Stimulated activated CD4-positive, alpha-beta T cell treated with anti-CD3 and anti-CD28 coated beads, Interleukin-2, amount 100 ng/mL, for 48 hours (primary cell): ENCODE measurements around the gene RGS2.
A peak's percentile ranks its signal among the peaks of the same experiment; 100 is the strongest.

Experiments used
- DNase-seq, 2 donors: peaks; one replicate each; pipeline ENCODE4 v3.0.0-alpha.2; 2020

Gene RGS2

DNA sequence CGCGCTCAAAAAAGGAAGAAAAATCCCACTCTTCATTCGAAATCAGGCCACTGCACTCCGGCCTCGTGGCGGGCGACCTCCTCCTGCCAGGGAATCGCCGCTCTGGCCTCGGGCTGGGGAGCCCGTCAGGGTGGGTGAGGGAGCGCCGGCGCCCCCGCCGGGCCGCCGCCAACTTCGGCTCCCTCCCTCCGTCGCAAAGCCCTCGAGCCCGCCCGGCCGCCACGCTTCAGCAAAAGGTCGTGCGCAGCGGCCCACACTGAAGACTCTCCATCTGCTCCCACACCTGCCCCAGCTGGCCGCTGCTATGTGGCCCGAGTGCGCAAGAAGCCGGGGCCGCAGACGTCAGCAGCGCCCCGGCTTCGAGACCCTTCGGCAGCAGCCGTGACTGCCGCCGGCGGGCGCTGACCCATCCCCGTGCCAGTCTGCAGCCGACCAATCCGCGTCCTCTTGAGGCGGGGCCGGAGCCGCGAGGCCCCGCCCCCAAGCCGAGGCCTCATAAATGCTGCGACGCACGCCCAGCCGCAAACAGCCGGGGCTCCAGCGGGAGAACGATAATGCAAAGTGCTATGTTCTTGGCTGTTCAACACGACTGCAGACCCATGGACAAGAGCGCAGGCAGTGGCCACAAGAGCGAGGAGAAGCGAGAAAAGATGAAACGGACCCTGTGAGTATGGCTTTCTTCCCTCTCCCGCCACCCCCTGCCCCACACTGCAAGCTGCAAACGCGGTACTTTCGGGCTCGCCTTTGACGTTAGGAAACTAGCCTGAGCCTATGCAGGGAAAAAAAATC lies at the start of gene RGS2:
TSS of gene RGS2 (plus strand) at position 522 of the 789 bp plus-strand sequence. CDS start at position 555, 33 bp downstream.
- peak; percentile 80 to 83 for DNase-seq

- no peak for DNase-seq
Observed at GRCh38 chr1:192759104-192759503, 49.7 kb upstream of the RGS2 start.

- DNase-seq, result no peak
Observed at GRCh38 chr1:192762265-192762664, 46.6 kb upstream of the RGS2 start.

DNA sequence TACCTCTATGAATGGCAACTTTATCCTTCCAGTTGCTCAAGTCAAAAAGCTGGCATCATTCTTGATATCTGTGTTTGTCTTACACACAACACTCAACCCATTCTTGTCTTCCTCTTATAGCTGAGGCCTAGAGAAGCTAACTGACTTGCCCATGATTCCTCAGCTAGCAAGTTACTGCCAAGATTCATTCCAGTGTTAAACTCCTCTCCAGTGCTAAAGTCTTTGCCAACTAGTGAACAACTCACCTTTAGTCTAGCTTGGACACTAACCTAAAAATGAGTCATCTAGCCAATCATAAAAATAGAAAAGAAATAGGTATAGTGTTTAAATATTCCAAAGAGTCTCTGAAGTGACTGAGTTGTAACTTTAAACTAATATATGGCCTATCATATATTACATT lies 45.6 kb upstream of the RGS2 start:
- DNase-seq, result no peak

GRCh38 chr1:192763756-192764155 lies 45.1 kb upstream of the RGS2 start:
- no peak for DNase-seq

DNA sequence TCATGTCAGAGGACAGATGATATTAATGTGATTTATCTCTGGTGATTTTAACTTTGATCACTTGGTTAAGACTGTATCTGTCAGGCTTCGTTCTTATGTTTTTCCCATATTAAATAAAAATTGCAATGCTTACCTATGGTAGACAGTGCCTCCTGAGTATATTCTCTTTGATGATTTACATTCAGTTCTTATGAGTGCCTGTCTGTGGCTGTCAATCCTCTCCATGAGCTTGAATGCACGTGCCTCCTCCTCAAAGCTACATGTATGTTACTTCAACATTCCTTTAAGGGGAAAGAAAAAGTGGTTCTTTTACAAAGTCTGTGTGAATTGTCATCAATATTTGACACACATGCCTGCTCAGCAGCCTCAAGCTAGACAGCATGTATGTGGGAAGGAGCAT lies 44.2 kb upstream of the RGS2 start:
- DNase-seq, result no peak

DNA sequence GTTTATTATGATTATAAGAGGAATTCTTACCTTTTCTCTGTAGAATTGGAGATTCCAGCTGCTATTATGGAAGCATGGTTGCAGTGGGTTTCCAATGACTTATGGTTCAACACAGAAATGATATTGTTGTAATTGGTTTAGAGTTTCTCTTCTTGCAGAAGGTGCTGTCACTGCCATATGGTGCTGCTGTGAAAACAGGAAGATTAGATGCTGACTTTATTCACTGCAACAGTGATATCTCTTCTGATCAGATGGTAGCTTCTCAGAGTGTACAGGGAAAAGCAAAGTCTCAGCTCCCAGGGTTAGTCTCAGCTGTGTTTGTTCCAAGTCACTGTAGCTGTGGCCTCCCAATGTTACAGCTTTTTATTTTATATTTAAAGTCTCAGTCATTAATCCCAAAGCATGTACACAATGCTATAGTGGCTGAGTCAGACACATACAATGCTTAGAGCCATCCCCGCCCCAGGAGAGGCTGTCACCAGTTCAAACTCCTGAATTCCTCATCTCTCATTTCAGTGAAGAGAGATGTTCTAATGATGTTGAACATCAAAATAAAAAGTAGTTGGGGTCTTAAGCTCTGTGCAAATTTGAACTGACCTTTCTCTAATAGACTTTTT lies 42.7 kb upstream of the RGS2 start:
- DNase-seq, result no peak

GRCh38 chr1:192766876-192767275 lies 42.0 kb upstream of the RGS2 start:
- no peak for DNase-seq

DNA sequence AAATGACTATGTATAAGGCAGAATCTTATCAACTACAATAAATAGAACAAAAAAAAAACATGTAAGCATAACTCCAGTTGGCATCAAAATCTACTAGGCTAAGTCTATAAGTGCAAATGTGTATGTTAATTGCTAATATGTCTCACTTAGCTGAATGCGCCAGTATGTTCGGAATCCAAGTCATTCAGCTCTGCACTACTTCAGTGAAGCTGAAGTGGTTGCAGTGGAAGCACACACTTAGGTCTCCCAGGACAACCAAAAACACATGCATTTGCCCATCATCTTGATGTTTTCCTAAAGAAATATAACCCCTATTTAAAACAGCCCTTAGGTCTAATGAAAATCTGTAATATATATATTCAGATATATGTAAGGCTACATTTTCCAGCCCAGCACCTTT lies 41.0 kb upstream of the RGS2 start:
- DNase-seq, result no peak

DNA sequence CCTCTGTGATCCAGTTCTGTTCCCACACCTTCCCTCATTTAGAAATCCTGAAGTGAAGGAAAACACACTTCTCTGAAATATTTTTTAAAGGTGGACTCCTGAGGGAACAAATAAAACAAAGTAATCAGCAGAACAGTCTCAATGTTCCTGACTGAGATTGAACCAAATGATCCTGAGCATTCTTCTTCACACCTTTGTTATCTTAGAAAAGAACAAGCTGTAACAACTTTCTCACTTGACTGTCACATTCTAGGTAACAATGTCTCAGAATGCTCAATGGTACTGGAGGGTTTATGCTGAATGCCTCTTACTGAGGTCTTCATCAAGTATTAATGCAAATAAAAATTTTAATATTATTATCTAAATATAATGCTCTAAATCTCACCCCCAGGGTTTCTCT lies 40.4 kb upstream of the RGS2 start:
- no peak for DNase-seq

DNA sequence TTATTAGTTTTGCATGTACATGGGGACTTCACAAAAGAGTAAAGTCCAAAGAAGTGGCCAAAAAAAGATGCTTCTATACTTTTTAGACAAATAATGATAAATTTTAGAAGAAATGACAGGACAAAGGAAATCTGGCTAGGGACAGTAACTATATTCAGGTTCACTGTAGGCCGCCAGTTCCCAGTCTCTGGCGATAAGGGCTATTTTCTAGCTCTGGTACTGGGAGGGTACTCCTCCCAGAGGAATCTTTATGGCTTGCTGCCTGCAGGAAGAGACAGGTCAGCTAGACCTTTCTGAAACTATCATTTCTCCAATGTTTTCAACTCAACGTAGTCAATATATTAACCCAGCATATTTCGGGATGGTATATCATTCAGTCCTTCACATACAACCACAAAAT lies 37.5 kb upstream of the RGS2 start:
- no peak for DNase-seq

GRCh38 chr1:192775631-192776030 lies 33.2 kb upstream of the RGS2 start:
- DNase-seq, result no peak

- DNase-seq, result no peak
Observed at GRCh38 chr1:192776206-192776605, 32.6 kb upstream of the RGS2 start.

DNA sequence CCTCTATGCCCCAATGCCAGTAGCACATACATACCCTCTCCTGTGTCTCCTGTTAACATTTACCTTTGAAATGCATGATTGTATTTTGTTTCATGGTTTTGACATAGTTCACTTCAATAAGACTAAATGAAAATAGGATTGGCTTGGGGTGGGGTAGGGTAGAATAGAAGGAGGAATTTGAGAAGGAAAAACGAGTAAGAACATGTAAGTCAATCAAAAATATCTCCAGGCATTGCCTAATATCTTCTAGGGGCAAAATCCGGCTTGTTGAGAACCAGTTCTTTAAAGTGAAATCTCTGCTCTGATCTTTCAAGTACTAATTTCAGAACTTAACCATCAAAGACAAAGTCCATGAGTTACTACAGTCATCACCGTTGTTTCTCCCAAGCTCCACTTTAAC lies 31.8 kb upstream of the RGS2 start:
- no peak for DNase-seq

DNA sequence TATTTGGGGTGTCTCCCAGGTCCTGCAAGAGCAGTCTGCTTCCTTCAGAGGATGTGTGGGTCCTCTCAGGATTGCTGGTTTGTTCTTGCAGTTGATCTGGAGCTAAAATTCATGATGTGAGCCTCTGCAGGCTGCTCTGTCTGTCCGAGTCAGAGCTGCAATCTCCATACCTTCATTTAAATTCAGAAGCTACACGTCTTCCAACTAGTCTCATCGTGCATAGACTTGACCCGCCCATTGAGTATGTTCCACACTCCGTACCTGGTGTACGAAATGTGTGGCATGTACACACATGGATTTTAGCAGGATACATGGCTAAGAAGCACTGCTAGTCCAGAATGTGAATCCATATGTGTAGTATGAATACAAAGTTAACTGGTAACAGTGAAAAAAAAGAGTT lies 25.0 kb upstream of the RGS2 start:
- DNase-seq, result no peak

- DNase-seq, result no peak
Observed at GRCh38 chr1:192784397-192784796, 24.4 kb upstream of the RGS2 start.

DNA sequence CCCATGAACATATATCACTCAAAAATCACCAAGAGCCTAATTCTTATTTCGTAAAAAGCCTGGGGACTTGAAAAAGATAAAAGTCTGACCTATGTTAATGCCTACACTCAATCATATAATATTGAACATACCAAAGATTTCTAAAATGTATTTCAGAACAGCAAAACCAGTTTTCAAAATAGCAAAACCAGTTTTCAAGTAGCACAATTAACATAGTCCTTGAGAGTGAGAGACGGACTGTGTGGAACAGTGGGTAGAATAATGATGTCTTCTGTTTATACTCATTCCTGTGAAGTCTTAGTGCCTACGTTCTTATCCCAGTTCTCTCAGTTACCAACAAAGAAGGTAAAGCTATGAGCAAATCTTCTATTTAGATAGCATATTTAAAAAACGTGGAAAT lies 22.3 kb upstream of the RGS2 start:
- DNase-seq, result no peak

GRCh38 chr1:192787914-192788585 lies 20.8 kb upstream of the RGS2 start:
- DNase-seq, result no peak

GRCh38 chr1:192789871-192790270 lies 19.0 kb upstream of the RGS2 start:
- no peak for DNase-seq

DNA sequence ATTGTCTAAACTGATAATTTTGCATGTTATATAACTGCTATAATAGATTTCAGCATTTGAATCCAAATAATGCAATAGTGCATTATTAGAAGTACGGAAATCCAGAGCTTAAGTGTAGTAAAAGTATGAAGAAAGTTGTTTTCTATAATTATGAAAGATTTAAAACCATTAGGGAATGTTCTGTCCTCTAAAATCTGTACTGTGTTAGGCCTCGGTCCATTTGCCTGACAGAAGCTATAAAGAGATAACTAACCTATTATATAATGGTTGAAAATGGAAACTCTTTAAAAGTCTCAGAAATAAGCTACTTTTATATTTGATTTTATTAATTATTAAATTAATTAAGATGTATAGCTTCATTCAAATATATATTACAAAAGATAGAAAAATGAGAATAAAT lies 16.2 kb upstream of the RGS2 start:
- no peak for DNase-seq

- DNase-seq, result no peak
Observed at GRCh38 chr1:192793983-192794767, 14.7 kb upstream of the RGS2 start.

DNA sequence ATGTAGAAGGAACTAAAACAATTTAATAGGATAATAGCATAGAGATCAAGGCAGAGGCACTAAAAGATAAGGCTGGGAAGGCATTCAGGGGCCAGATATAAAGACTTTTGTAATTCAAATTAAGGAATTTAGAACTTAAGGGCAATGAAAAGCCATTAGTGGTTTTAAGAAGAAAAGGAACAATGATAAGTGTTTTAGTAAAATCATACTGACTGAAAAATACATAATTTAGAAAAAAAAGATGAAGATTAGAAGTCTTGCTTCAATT lies 14.1 kb upstream of the RGS2 start:
- DNase-seq, result no peak

DNA sequence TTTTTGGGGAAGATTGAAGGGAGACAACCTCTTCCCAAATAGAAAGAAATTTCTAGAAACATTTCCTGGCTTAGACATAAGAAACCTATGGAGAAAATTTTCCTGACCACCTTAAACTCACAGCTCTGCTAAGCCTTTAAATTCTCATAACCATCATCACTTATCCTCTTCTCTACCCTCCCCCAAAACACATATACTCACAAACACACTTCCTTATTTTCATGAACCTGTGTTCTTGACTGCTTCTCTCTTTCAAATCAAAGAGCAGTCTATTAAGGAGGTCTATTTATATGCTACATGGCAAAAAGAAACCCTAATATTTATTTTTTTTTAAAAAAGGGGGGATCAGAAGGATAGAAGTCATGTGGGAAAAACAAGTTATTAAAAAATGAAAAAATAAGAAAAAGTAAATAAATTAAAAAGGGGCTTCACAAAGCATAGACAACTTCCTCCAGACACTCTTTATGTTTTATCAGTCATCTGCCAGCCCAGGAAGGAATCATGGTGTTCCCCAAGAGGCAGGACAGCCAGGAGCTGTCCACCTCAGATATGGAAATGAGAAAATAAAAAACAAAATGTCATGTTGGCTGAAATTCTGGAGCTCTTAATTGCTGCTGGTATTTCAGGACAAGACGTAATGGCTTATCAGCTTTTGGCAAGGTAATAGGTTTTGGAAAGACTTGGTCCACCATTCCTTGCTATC lies 12.8 kb upstream of the RGS2 start:
- DNase-seq, result no peak
